SK-N-SH (cell line): ENCODE measurements around the gene ZCCHC7. TPM values are rescaled to one million over a fixed set of nuclear protein-coding genes. Genes with fewer than 3 reads are reported as not detected.

Source experiments
- CTCF ChIA-PET: fragments of 300-600, 350-600 bp; formaldehyde crosslinking; extraction: SDS; loops from one replicate; lab custom pipeline; 2021; lab: Yijun Ruan, JAX
- POLR2A ChIA-PET: fragments of 350-600 bp; sonication (Branson Sonifier 250); formaldehyde crosslinking; extraction: SDS; loops from one replicate; lab custom pipeline; 2020; ENCODE audit warnings: antibody characterized with exemption, inconsistent platforms; lab: Yijun Ruan, JAX
- DNase-seq: peaks from one replicate; pipeline ENCODE4 v3.0.0; 2012
- H2AFZ ChIP-seq: fragments of 200-600 bp; sonication (generic); 2 replicates; pipeline ENCODE4 v1.8.1; 2016; ENCODE audit warnings: antibody characterized with exemption, mild to moderate bottlenecking, low read depth
- H3F3A ChIP-seq: fragments of 200-600 bp; sonication (generic); replicated peaks from 2 replicates; pipeline ENCODE3; 2016; ENCODE audit warnings: antibody characterized with exemption, mild to moderate bottlenecking; ENCODE audit not compliant: insufficient read depth
- H3K27ac ChIP-seq, 2 experiments: fragments of 200-500 bp in 1 of 2; fragments of 200-600 bp in 1 of 2; sonication (Bioruptor generic) in 1 of 2; sonication (generic), shearing (Covaris generic) in 1 of 2; 2 replicates each; pipeline versions ENCODE4 v1.5.1 to v1.6.1; 2014 to 2016; ENCODE audit warnings: low read depth in 2 of 2, inconsistent platforms in 1 of 2, low read length in 1 of 2, mild to moderate bottlenecking in 1 of 2, mixed read lengths in 1 of 2
- H3K27me3 ChIP-seq: fragments of 200-600 bp; sonication (generic), shearing (Covaris generic); 2 replicates; pipeline ENCODE4 v1.6.1; 2016; ENCODE audit warnings: mixed run types; ENCODE audit not compliant: insufficient read depth
- H3K36me3 ChIP-seq, 2 experiments: fragments of 200-500 bp in 1 of 2; fragments of 200-600 bp in 1 of 2; sonication (Bioruptor generic) in 1 of 2; sonication (generic) in 1 of 2; replicated peaks in 1 of 2; 2 replicates each; pipeline versions ENCODE3 to v1.5.1; 2014 to 2016; ENCODE audit warnings: low read length in 1 of 2, mild to moderate bottlenecking in 1 of 2; ENCODE audit not compliant: insufficient read depth in 2 of 2, control insufficient read depth in 1 of 2
- H3K4me1 ChIP-seq, 2 experiments: fragments of 200-500 bp in 1 of 2; fragments of 200-600 bp in 1 of 2; sonication (Bioruptor generic) in 1 of 2; sonication (generic), shearing (Covaris generic) in 1 of 2; 2 replicates each; pipeline versions ENCODE4 v1.5.1 to v1.6.1; 2014 to 2016; ENCODE audit warnings: low read depth in 1 of 2, low read length in 1 of 2, mixed run types in 1 of 2; ENCODE audit not compliant: insufficient read depth in 2 of 2, control insufficient read depth in 1 of 2
- H3K4me2 ChIP-seq: fragments of 200-600 bp; sonication (generic), shearing (Covaris generic); 2 replicates; pipeline ENCODE4 v1.6.1; 2017; ENCODE audit warnings: mixed run types
- H3K4me3 ChIP-seq, 2 experiments: fragments of 200-500 bp in 1 of 2; fragments of 200-600 bp in 1 of 2; sonication (Bioruptor generic) in 1 of 2; sonication (generic), shearing (Covaris generic) in 1 of 2; 2 replicates each; pipeline versions ENCODE4 v1.5.1 to v1.8.1; 2014 to 2016; ENCODE audit warnings: low read depth in 2 of 2, inconsistent platforms in 1 of 2, low read length in 1 of 2, mild to moderate bottlenecking in 1 of 2, mixed read lengths in 1 of 2, moderate library complexity in 1 of 2
- H3K79me2 ChIP-seq: fragments of 200-600 bp; sonication (generic); 2 replicates; pipeline ENCODE4 v1.8.1; 2017; ENCODE audit warnings: mild to moderate bottlenecking; ENCODE audit not compliant: insufficient read depth
- H3K9ac ChIP-seq: fragments of 200-600 bp; sonication (generic); 2 replicates; pipeline ENCODE4 v1.6.1; 2017; ENCODE audit warnings: mixed run types
- H3K9me2 ChIP-seq: fragments of 200-600 bp; sonication (generic); 2 replicates; pipeline ENCODE4 v1.6.1; 2017; ENCODE audit warnings: mixed run types
- H3K9me3 ChIP-seq: fragments of 200-600 bp; sonication (generic); 2 replicates; pipeline ENCODE4 v1.6.1; 2017; ENCODE audit warnings: mixed run types, mild to moderate bottlenecking, moderate library complexity
- H4K20me1 ChIP-seq: fragments of 200-600 bp; sonication (generic); 2 replicates; pipeline ENCODE4 v1.6.1; 2017; ENCODE audit warnings: mild to moderate bottlenecking, mixed run types; ENCODE audit not compliant: insufficient read depth
- CTCF ChIP-seq: fragments of 200-600 bp; sonication (generic); IDR thresholded peaks from 2 replicates; pipeline ENCODE4 v1.6.1; 2017; ENCODE audit warnings: antibody characterized with exemption, mild to moderate bottlenecking, moderate library complexity
- ELF1 ChIP-seq: IDR thresholded peaks from 2 replicates; pipeline ENCODE4 v1.4.0; 2012
- FOSL2 ChIP-seq: IDR thresholded peaks from 2 replicates; pipeline ENCODE4 v1.4.0; 2012; ENCODE audit warnings: low read depth, mild to moderate bottlenecking, moderate library complexity, borderline replicate concordance
- FOXJ3 ChIP-seq: sonication (generic); formaldehyde crosslinking; IDR thresholded peaks from 2 replicates; pipeline ENCODE4 v1.5.1; 2020; ENCODE audit warnings: mild to moderate bottlenecking, missing genetic modification reagents
- JUND ChIP-seq: IDR thresholded peaks from 2 replicates; pipeline ENCODE4 v1.4.0; 2012
- MAX ChIP-seq: IDR thresholded peaks from 2 replicates; pipeline ENCODE4 v1.4.0; 2012; ENCODE audit warnings: low read depth
- MXI1 ChIP-seq: IDR thresholded peaks from 2 replicates; pipeline ENCODE4 v1.6.1; 2012; ENCODE audit warnings: mild to moderate bottlenecking, low read depth, low read length, improper control_type of control experiment
- RAD21 ChIP-seq: IDR thresholded peaks from 2 replicates; pipeline ENCODE4 v1.6.1; 2012; ENCODE audit warnings: mild to moderate bottlenecking, low read length
- RCOR1 ChIP-seq: fragments of 150-350 bp; IDR thresholded peaks from 2 replicates; pipeline ENCODE4 v1.6.1; 2017; ENCODE audit warnings: antibody characterized with exemption, low read length
- RFX5 ChIP-seq: IDR thresholded peaks from 2 replicates; pipeline ENCODE4 v1.6.1; 2012; ENCODE audit warnings: mild to moderate bottlenecking, improper control_type of control experiment, low read length
- SMC3 ChIP-seq: IDR thresholded peaks from 2 replicates; pipeline ENCODE4 v1.6.1; 2012; ENCODE audit warnings: low read depth, low read length, improper control_type of control experiment
- TAF1 ChIP-seq: IDR thresholded peaks from 2 replicates; pipeline ENCODE4 v1.6.1; 2012; ENCODE audit warnings: low read depth, mild to moderate bottlenecking, low read length, moderate library complexity, borderline replicate concordance
- TCF12 ChIP-seq: IDR thresholded peaks from 2 replicates; pipeline ENCODE4 v1.4.0; 2012
- WGBS: methylation state at CpG from one replicate; pipeline ENCODE4 v1.1.6; 2017; ENCODE audit warnings: low lambda C conversion rate; 5-methylcytosine and 5-hydroxymethylcytosine counted together
- polyA plus RNA-seq, 3 experiments: library from polyadenylated mRNA; depleted of rRNA; stranded (reverse); fragments of >200 nt; gene quantifications; 2 replicates each; pipeline ENCODE4 v1.2.3, GENCODE V29; 2012
- TF ChIP-seq, protein P1 (sequence below): IDR thresholded peaks from 2 replicates; pipeline ENCODE4 v1.4.0; 2012; ENCODE audit warnings: low read depth, borderline replicate concordance
- TF ChIP-seq, protein P2 (sequence below): IDR thresholded peaks from 2 replicates; pipeline ENCODE4 v1.4.0; 2012; ENCODE audit warnings: low read depth, borderline replicate concordance

The ZCCHC7 gene
- polyA plus RNA-seq, 1 of the 3 experiments (the other 2 are of a cell fraction): 12.6 TPM

- Histone ChIP-seq H3K36me3 (peaks cover 0 to 4% of the 10 kb centered on the region in 2 experiments), H3K4me3 (no peak overlapping the region), H3K27me3 (no peaks in the 10 kb centered on the region), H4K20me1 (no peaks in the 10 kb centered on the region), H3K27ac (peak overlapping the region in 1 of 2 experiments; percentile 3; a peak in 1 of 4 replicates), H3K79me2 (no peaks in the 10 kb centered on the region), H3K9me2 (no peaks in the 10 kb centered on the region), H3K9ac (no peak overlapping the region), H3F3A (no peaks in the 10 kb centered on the region), H3K9me3 (peaks cover 5% of the 10 kb centered on the region), H3K4me1 (peaks cover 0 to 10% of the 10 kb centered on the region in 2 experiments; a peak in 2 of 4 replicates), H3K4me2 (no peak overlapping the region)
- ChIA-PET CTCF (no interaction called here), POLR2A (no interaction called here)
- DNase-seq: no peak
- TF ChIP-seq MAX (peak; percentile 56), RAD21 (no peak), JUND (0 out of 2 replicates have a peak, but pooled peaks have one; percentile 31), TAF1 (no peak), RFX5 (no peak), FOXJ3 (CRISPR knock-in tag) (no peak), FOSL2 (peak; percentile 74)
- TF ChIP-seq, all 33 proteins: peak for 3
- peak overlapping the region; percentile 77 for H2AFZ ChIP-seq
These were observed 16.0 kb upstream of the ZCCHC7 start for GRCh38 chr9:37104183-37104889.

DNA sequence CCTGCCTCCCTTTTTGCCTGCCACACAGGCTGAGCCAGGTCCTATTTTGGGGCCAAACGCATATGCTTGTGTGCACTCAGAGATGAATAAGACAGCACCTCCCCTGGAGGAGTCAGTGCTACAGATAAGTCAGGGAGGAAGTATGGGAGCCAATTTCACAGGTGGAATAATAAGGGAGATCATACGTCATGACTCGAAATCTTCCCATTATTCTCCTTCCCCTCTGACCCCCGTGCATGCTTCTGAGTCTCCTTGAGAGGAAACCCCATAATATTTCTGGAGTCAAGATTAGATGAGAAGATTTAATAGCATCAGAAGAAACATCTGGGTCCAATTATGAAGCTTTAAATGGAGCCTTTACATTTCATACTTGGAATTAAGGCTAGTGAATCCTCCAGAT is 15.1 kb upstream of the ZCCHC7 start:
- Histone ChIP-seq H3K4me1 (peaks cover 0 to 10% of the 10 kb centered on the region in 2 experiments; a peak in 2 of 4 replicates), H4K20me1 (no peaks in the 10 kb centered on the region), H3K4me2 (no peak overlapping the region), H3K9me2 (no peaks in the 10 kb centered on the region), H3K4me3 (no peak overlapping the region), H3K36me3 (peaks cover 0 to 4% of the 10 kb centered on the region in 2 experiments), H3K9ac (no peak overlapping the region), H2AFZ (no peak overlapping the region; the same call in 1 of the 2 replicates), H3K27me3 (no peaks in the 10 kb centered on the region), H3K9me3 (peaks cover 5% of the 10 kb centered on the region), H3F3A (no peaks in the 10 kb centered on the region), H3K27ac (no peak overlapping the region), H3K79me2 (no peaks in the 10 kb centered on the region)
- ChIA-PET CTCF (no interaction called here), POLR2A (interaction anchor here (1.0 kb wide), 1 partner anchor 16 kb away, joined by 5 read pairs; the partner anchor contains the start of gene ZCCHC7)
- DNase-seq: no peak
- 59% methylated on average over 4 of the region's 4 CpGs for WGBS
- TF ChIP-seq TCF12 (peak; percentile 58), JUND (no peak)

- no peak for DNase-seq
- ChIA-PET POLR2A (no interaction called here), CTCF (no interaction called here)
- TF ChIP-seq, protein P1, sequence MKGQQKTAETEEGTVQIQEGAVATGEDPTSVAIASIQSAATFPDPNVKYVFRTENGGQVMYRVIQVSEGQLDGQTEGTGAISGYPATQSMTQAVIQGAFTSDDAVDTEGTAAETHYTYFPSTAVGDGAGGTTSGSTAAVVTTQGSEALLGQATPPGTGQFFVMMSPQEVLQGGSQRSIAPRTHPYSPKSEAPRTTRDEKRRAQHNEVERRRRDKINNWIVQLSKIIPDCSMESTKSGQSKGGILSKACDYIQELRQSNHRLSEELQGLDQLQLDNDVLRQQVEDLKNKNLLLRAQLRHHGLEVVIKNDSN: no peak
- TF ChIP-seq, protein P2, sequence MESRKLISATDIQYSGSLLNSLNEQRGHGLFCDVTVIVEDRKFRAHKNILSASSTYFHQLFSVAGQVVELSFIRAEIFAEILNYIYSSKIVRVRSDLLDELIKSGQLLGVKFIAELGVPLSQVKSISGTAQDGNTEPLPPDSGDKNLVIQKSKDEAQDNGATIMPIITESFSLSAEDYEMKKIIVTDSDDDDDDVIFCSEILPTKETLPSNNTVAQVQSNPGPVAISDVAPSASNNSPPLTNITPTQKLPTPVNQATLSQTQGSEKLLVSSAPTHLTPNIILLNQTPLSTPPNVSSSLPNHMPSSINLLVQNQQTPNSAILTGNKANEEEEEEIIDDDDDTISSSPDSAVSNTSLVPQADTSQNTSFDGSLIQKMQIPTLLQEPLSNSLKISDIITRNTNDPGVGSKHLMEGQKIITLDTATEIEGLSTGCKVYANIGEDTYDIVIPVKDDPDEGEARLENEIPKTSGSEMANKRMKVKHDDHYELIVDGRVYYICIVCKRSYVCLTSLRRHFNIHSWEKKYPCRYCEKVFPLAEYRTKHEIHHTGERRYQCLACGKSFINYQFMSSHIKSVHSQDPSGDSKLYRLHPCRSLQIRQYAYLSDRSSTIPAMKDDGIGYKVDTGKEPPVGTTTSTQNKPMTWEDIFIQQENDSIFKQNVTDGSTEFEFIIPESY: no peak
- no peak for TF ChIP-seq RCOR1
- TF ChIP-seq SMC3: no peak
- no peak for TF ChIP-seq ELF1
- TF ChIP-seq MXI1: no peak
- TF ChIP-seq CTCF: no peak
- no peak for TF ChIP-seq MAX
These were observed 12.7 kb upstream of the ZCCHC7 start for GRCh38 chr9:37107701-37108100.

More at GRCh38 chr9:37107701-37108100, 12.7 kb upstream of the ZCCHC7 start:
- Histone ChIP-seq H3K4me2 (no peak overlapping the region), H3K9me3 (peaks cover 5% of the 10 kb centered on the region), H3K4me3 (no peak overlapping the region), H3K27ac (no peak overlapping the region), H3K9ac (no peak overlapping the region), H3K4me1 (peaks cover 0 to 10% of the 10 kb centered on the region in 2 experiments; a peak in 2 of 4 replicates), H3K9me2 (no peaks in the 10 kb centered on the region), H4K20me1 (no peaks in the 10 kb centered on the region), H2AFZ (no peak overlapping the region), H3K27me3 (no peaks in the 10 kb centered on the region), H3K36me3 (peaks cover 0 to 4% of the 10 kb centered on the region in 2 experiments), H3K79me2 (no peaks in the 10 kb centered on the region), H3F3A (no peaks in the 10 kb centered on the region)
- WGBS: 69% methylated on average over 3 of the region's 3 CpGs
